Stimulated activated naive CD8-positive, alpha-beta T cell treated with anti-CD3 and anti-CD28 coated beads, Interleukin-15, Interleukin-2, amounts not matched to agents 100 U/mL and 50 U/mL, for 24 hours (primary cell): Measurements from ENCODE around the gene ARHGAP21.
A peak's percentile ranks its signal among the peaks of the same experiment; 100 is the strongest.
"Not testable (repeated sequence)": the region's sequence is repeated elsewhere in the genome, so short reads cannot be mapped to it uniquely, and the experiment has no call there.

Experiments used
- ATAC-seq: fragments of 150-1000 bp; cut with Tn5 transposase; one replicate; pipeline ENCODE4 v1.10.0; 2021
- DNase-seq: peaks from one replicate; pipeline ENCODE4 v3.0.0; 2021

Gene ARHGAP21

GRCh38 chr10:24723788-24724380, at the start of gene ARHGAP21:
ARHGAP21 (minus strand) TSS chr10:24723887; CDS start chr10:24721899, 1,988 bp downstream.
- ATAC-seq (peak; percentile 6), DNase-seq (peak; percentile 51)

- DNase-seq (no peak), ATAC-seq (no peak)
Measured at GRCh38 chr10:24771943-24772694, 48.4 kb upstream of the ARHGAP21 start.

- ATAC-seq, DNase-seq: not testable (repeated sequence)
Measured at GRCh38 chr10:24764991-24765390, 41.3 kb upstream of the ARHGAP21 start.

GRCh38 chr10:24762966-24763623, 39.4 kb upstream of the ARHGAP21 start:
- no peak for DNase-seq
- no peak for ATAC-seq

GRCh38 chr10:24762161-24762924, 38.7 kb upstream of the ARHGAP21 start:
- no peak for DNase-seq
- ATAC-seq = no peak

GRCh38 chr10:24759672-24760071, 36.0 kb upstream of the ARHGAP21 start:
- DNase-seq = no peak
- ATAC-seq = no peak

- not testable (repeated sequence) for DNase-seq, ATAC-seq
Measured at GRCh38 chr10:24758254-24758653, 34.6 kb upstream of the ARHGAP21 start.

GRCh38 chr10:24756283-24756682, 32.6 kb upstream of the ARHGAP21 start:
- DNase-seq (no peak), ATAC-seq (no peak)

GRCh38 chr10:24751716-24752115, 28.0 kb upstream of the ARHGAP21 start:
- no peak for DNase-seq
- no peak for ATAC-seq

- DNase-seq (no peak), ATAC-seq (no peak)
Measured at GRCh38 chr10:24750695-24751094, 27.0 kb upstream of the ARHGAP21 start.

- ATAC-seq (no peak), DNase-seq (no peak)
Measured at GRCh38 chr10:24748214-24748613, 24.5 kb upstream of the ARHGAP21 start.

GRCh38 chr10:24744946-24745345, 21.3 kb upstream of the ARHGAP21 start:
- ATAC-seq (no peak), DNase-seq (no peak)

GRCh38 chr10:24740714-24741113, 17.0 kb upstream of the ARHGAP21 start:
- ATAC-seq (no peak), DNase-seq (no peak)

- ATAC-seq (no peak), DNase-seq (no peak)
Measured at GRCh38 chr10:24737001-24737400, 13.3 kb upstream of the ARHGAP21 start.

- DNase-seq = no peak
- ATAC-seq = no peak
Measured at GRCh38 chr10:24731942-24732341, 8.3 kb upstream of the ARHGAP21 start.

GRCh38 chr10:24730811-24731210, 7.1 kb upstream of the ARHGAP21 start:
- no peak for DNase-seq
- no peak for ATAC-seq

- ATAC-seq (no peak), DNase-seq (no peak)
Measured at GRCh38 chr10:24727786-24728185, 4.1 kb upstream of the ARHGAP21 start.

- no peak for DNase-seq
Measured at GRCh38 chr10:24726626-24727025, 2.9 kb upstream of the ARHGAP21 start.

GRCh38 chr10:24726029-24726428, 2.3 kb upstream of the ARHGAP21 start:
- not testable (repeated sequence) for DNase-seq, ATAC-seq

More at GRCh38 chr10:24726626-24727025, 2.9 kb upstream of the ARHGAP21 start:
- ATAC-seq = no peak

- ATAC-seq = peak; percentile 93
Measured at GRCh38 chr10:24724381-24725228, 918 bp upstream of the ARHGAP21 start.

GRCh38 chr10:24723386-24723787, 300 bp downstream of the ARHGAP21 start:
- no peak for ATAC-seq
- DNase-seq = peak; percentile 34

More at GRCh38 chr10:24724381-24725228, 918 bp upstream of the ARHGAP21 start:
- peak; percentile 97 for DNase-seq
